MV-4-11 (cell line): ENCODE data around the gene GNAT1.

ENCODE experiments used
- DNase-seq: peaks from one replicate; lab custom pipeline; 2025; lab: John Stamatoyannopoulos, UW

GNAT1 gene

DNA sequence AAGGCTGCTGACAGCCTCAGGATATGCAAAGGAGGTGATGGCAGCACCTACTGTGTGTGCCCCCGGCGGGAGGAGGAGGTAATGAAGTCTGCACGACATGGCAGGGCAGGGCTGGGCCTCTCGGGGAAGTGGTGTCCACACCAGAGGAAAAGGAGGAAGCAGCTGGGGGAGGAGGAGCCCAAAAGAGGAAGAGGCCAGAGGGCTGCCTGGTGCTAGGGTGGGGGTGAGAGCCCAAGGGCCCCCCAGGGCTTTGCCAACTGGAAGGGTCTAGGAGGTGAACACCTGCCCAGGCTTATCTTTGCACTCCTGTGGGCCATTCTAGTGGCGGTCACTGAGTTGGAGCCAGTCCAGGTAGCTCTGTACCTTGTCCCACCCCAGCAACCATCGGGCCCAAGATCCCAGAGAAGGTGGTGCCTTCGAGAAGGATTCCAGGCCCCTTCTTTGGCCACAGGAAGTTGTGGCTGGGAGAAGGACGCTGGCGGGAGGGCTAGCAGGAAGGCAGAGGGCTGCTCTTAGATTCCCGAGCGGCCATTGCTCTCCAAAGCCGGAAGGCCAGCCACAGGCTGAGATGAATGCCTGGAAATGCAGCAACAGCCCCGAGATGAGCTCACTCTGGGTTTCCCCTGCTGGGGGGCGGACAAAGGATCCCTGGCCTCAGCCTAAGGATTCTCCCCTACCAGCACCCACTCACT is 51.6 kb downstream of the GNAT1 start:
- DNase-seq: peak; percentile 92

DNA sequence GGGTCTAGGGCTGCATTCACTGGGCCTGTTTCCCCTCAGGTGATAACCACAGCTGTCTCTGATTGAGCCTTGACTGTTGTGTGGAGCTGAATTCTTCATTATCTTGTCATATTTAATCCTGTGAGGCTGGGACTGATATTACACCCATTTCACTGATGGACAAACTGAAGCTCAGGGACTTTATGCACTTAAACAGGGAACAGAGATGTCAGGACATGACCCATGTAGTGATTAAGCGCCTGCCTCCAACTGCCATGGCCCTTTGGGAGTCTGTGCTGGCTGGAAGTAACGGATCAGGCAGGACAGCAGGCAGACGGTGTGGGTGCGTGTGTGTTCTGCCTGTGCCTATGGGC is 52.1 kb downstream of the GNAT1 start:
- DNase-seq: no peak

DNA sequence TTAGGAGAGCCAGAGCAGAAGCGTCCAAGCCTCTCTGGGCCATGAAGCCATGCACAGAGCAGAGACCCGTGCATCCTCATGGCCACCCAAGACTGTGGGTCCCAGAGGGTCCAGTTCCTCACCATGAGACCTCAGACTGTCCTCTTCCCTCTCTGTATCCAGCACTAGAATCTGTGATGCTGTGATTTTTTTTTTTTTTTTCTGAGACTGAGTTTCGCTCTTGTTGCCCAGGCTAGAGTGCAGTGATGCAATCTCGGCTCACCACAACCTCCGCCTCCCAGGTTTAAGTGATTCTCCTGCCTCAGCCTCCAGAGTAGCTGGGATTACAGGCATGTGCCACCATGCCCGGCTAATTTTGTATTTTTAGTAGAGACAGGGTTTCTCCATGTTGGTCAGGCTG is 53.4 kb downstream of the GNAT1 start:
- peak; percentile 39 for DNase-seq

DNA sequence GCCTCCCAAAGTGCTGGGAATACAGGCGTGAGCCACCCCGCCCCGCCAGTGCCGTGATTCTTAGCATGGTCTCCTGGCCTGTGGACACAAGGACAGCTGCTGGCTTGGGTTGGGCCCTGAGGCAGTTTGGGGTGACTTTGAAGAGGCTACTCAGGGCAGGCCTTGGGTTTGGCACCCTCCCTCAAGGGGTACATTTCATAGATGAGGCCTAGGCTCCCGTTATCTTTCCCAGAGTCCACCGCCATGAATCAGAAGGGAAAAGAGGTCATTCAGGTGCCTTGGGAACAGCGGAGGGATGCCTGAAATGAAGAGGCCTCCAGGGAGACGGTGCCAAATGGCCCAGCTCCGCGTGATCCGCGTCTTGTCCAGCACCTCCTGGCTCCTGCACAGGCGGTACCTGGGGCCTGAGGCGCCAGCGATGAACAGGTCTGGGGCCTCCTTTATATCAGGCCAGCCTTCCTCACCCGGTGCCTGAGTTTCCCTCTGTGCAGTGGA is 53.9 kb downstream of the GNAT1 start:
- DNase-seq: no peak

DNA sequence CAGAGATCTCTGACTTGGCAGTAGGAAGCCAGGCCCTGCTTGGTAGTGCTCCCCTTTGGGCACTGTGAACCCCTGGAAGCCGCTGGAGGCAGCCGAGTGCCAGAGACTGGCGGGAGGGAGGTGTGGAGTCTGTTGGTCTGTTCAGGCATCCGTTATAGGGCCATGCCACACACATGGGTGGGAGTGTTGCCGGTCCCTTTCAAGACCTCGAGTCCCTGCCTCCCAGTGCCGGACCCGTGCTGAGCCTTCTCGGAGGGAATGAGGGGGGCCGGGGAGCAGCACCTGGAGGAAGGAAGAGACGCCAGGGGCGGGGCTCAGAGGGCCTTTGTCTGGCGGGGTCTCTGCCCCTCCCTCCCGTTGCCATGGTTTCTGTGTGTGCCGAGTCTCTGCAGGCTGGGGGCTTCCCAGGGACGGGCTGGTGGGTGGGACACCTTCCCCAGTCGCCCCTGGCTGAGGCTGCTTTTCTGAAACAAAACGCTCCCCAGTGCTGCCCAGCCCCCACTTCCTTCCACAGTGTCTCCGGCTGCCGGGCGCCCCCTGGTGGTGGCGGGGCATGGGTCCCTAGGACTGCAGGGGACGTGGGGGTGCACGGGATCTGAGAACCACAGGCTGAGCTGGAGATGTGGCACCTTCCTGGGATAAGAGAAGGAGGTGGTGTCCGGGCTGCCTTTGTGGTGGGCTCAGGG is 54.6 kb downstream of the GNAT1 start:
- peak; percentile 77 for DNase-seq

DNA sequence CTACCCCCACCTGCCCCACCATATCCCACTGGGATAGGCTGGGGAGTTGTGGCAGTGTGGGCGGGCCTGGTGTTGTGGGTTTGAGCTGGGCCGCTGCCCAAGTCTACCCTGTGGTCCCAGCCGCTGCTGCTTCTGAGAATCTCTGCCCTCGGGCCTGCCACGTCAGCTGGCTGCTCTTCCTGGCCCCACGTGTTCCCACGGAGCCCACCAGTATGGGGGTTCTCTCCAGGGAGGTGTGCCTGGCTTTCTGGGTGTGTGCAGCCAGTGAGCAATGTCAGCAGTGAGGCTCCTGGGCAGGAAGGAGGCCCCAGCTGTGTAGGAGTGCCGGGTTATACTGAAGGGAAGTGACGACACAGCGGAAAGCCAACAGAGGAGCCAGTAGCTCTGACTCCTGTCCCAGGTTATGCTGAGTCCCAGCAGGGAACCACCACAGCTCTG is 55.1 kb downstream of the GNAT1 start:
- DNase-seq: peak; percentile 66
